HG03103 (cell line): Measurements from ENCODE around the gene CCDC172.
"Not testable (repeated sequence)": the region's sequence is repeated elsewhere in the genome, so short reads cannot be mapped to it uniquely, and the experiment has no call there.

Experiments used
- ATAC-seq: cut with Tn5 transposase; IDR thresholded peaks from one replicate; pipeline ENCODE4 v1.9.1; 2021; ENCODE audit warnings: low read depth; ENCODE audit not compliant: unreplicated experiment

Gene CCDC172

DNA sequence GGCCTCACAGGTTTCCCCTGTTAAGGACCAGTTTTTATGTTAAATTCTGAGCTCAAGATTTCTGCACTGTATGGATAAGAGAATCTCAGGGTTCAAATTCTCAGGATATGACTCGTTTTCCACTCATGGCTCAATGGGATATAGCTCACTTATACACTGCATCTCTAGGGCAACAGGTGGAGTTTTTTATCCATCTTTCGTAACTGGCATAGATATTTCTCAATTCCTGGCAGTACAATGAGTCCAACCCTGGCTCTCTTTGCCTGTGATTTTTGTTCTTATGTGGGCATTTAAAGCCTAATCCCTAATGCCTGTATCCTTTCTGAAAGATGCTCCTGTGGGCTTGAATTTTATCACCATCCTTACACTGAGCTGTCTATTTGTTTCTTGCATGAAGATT lies 7.6 kb downstream of the CCDC172 start:
- no peak for ATAC-seq

DNA sequence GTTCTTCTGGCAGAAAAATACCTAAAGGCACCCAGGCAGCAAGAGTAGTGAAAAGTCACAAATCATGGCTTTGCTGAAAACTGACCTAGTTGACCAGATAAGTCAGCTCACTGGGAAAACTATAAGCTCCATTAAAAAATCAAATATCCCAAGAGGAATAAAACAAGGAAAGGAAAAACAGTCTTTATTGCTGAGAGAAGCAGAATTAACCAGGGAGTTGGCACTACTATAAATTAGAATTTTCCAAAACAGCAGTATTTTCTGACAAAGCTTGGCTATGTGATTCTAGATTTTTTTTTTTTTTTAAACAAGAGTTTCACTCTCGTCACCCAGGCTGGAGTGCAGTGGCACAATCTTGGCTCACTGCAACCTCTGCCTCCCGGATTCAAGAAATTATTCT lies 12.6 kb downstream of the CCDC172 start:
- ATAC-seq, result no peak

DNA sequence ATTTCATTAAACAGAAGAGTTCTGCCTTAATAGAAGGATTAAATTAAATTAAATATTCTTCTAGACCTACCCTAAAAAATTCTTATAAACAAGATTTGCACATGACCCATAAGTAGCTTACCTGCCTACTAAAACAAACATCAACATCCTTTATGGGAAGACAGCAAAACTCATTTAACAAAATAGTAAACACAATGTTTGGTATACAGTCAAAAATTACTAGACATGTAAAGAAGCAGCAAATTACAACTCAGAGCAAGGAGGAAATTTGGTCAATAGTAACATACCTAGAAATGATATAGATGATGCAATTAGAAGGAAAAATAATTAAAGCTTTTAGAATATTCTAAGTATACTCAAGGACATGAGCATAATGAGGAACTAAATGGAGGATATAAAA lies 27.9 kb downstream of the CCDC172 start:
- ATAC-seq, result no peak

DNA sequence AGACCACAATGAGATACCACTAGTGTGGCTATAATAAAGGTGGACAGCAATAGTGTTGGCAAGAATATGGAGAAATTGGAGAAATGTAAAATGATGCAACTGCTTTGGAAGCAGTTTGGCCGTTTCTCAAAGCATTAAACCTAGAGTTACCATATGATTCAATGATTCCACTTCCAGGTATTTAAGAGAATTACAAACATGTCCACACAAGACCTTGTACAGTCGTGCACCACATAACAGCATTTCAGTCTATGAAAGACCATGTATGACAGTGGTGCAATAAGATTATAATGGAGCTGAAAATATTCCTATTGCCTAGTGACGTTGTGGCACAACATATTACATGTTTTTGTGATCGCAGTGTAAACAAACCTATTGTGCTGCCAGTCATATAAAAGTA lies 29.6 kb downstream of the CCDC172 start:
- ATAC-seq, result no peak

DNA sequence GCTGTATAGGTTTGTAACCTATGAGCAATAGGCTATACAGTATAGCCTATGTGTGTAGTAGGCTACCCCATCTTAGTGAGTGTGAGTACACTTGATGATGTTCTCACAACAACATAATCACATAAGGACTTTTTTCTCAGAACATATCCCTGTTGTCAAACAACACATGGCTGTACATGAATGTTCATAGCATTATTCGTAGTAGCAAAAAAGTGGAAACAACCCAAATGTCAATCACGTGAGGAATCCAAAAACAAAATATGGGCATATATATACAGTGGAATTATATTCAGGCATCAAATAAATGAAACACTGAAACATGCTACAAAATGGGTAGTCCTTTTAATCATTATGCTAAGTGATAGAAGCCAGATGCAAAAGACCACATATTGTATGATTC lies 31.1 kb downstream of the CCDC172 start:
- no peak for ATAC-seq

DNA sequence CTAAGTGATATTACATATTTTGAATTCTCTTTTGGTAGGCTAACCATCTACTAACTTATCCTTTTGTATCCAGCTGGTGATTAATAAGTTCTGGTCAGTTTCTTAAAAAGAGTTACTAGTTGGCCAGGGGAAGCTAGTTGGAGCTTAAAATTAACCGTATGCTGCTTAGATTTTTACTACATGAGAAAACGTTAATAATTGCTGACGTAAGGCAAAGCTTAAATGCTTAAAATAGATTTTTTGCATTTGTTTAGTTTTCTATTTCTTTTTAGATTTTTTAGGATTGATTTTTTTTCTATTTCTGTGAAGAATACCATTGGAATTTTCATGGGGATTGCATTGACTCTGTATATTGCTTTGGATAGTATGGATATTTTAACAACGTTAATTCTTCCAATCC lies 32.6 kb downstream of the CCDC172 start:
- no peak for ATAC-seq

DNA sequence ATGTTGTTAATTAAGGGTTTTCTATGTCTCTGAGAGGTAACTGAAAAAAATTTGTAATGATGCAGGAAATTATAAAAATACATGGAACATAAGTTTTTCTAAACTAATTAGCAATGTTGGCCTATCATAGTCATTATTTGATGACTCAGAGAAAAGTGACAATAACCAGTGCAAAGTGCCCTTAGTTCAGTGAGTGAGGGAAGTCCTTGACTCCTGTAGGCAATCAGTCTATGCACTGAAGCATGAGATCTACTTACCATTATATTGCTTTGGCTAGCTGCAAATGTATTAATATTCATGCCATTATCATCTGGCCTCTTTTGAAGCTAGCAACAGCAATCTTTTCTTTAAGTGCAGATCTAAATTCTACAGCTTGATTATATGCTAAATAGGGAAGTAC lies 40.6 kb downstream of the CCDC172 start:
- no peak for ATAC-seq

DNA sequence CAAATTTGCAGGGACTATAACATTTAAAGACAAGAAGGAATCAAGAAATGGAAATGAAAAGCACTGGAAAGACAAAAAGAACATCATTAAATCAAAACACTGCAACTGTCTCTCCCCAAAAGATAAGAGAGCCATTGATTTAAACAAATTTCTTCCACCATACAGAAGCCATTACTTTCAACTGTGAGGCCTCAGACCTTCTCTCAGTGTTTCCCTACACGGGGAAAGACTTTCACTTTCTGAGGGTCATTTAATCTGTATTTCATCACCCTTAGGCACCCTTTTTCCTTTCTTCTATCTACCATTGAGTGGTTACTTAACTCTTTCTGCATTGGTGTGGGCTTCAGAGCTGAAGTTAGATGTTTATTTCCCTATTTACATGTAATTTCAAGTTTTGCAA lies 47.5 kb downstream of the CCDC172 start:
- no peak for ATAC-seq

DNA sequence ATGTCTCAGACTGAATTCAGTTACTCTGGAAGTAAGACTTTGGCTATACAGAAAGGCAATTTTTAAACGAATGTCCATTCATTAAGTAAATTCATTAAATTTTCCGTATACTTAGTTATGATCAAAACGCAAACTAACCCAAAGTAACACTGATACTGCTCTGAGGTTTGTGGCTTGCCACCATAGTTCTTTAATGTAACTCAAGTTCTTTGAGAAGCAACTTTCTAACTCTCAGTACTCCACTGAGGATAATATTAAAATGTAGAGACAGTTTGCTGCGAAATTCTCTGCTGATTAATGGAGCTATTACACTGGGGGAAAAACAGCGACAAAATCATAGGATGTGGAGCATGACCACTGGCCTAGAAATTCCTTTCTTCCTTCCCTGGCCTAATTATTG lies 58.0 kb downstream of the CCDC172 start:
- ATAC-seq, result no peak

DNA sequence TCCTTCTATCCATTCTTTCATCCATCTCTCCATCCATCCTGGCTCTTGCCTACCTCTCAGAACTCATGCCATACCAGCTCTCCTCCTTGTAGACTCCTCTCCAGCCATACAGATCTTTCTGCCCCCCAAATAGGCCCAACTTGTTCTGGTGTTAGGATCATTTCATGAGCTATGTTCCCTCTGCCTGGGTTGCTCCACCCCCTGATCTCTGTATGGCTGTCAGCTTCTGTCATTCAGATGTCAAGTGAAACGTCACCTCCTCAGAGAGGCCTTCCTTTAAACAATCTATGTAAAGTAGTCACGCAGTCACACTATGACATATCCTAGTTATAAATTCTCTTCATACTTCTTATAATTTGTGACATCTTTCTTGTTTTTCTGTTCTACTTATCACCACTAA lies 61.1 kb downstream of the CCDC172 start:
- no peak for ATAC-seq

DNA sequence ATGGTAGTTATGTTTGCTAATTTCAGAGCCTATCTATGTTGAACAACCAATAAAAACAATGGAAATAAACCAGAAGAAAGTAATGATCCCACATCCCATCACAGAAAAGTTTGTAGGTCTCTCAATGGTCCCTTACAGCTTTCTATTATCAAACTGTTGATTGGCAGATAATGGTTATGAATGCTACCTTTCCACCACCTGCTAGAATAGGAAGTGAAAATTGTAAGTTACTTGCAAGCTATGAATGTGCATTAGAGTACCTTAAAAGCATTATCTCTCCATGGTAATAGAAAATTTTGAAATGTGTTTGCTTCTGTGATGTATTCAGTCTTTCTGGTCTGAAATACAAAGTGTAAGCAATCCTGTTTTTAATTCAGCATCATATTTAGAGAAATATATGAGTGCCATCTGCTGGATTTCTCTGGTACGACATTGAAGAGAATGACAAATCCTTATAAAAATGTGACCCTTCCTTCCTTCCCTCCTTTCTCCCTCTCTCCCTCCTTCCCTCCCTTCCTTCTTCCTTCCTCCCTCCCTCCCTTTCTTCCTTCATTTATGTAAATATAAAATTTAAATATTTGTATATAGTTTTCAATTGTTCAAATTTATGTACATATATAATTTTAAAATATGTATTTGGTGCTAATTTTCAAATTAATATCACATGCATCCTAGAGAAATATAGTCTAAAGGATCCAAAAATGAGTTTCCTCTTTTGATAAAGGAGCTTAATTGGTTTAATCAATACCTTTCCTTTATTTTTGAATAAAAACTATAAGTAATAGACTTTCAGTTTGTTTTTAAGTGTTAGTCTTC lies 62.0 kb downstream of the CCDC172 start:
- no peak for ATAC-seq

DNA sequence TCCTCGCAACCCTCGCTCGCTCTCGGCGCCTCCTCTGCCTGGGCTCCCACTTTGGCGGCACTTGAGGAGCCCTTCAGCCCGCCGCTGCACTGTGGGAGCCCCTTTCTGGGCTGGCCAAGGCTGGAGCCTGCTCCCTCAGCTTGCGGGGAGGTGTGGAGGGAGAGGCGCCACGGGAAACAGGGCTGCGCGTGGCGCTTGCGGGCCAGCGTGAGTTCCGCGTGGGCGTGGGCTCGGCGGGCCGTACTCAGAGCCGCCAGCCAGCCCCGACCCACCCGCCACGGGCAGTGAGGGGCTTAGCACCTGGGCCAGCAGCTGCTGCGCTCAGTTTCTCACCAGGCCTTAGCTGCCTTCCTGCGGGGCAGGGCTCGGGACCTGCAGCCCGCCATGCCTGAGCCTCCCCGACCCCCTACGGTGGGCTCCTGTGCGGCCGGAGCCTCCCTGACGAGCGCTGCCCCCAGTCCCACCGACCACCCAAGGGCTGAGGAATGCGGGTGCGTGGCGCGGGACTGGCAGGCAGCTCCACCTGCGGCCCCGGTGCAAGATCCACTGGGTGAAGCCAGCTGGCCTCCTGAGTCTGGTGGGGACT lies 69.1 kb downstream of the CCDC172 start:
- not testable (repeated sequence) for ATAC-seq

DNA sequence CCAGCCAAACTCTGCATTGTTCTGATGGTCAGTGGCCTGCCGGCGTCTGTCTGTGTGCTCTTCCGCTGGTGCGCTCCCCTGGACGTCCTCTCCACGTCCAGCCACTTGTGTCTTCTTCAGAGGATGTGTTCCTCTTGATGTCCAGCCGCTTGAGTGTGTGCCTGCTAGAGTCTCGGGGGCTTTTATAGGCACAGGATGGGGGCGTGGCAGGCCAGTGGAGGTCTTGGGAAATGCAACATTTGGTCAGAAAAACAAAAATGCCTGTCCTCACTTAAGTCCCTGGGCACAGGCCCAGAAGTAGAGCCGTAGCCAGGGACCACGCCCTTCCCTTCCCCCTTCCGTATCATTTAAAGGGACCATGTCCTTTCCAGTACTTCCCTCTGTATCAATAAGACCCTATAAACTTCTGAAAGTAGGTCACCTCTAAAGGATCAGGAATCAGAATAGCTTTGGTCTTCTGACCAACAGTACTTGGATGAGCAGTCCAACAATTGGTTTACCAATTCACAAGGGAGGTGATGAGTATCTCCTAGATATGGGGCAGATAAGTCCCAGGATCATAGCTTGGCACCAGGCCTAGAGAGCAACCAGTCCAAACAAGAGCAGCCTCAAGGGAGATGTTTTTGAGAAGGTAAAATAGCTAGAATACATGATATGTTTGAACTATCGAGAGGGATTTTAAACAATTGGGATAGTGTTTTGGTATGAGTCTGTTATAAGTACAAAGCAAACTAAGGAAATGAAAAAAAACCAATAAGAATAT lies 71.2 kb downstream of the CCDC172 start:
- no peak for ATAC-seq

DNA sequence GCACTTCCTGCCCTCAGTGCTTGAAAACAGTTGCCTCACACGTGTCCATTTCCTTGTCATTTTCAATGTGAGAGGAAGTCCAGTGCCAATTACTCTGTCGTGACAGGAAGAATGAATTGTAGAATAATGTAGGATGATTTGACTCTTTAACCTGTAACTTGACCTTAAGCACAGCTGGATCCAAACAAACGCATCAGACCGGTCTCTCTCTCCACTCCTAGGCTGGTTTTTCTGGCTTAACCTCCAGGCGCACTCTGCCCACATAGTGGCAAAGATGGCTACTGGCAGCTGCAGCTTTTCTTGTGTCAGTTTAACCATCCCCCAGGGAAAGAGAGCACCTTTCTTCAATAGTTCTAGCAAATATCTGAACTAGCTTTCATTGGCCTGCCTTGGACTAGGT lies 74.0 kb downstream of the CCDC172 start:
- ATAC-seq, result no peak

DNA sequence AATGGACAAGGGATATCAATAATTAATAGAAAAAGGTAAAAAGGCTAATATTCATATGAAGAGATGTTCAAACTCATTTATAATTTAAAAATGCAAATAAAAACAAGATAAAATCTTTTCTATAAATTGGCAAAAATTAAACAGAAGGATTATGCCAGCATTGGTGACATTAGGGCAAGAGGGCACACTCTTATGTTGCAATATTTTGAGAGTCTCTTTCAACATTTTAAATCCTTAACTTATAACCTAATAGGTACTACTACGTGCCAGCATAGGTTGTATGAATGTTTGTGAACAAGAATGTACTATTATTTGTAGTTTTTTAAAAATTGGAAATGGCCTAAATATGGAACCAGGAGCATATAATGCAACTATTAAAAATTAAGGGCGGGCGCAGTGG lies 78.6 kb downstream of the CCDC172 start:
- no peak for ATAC-seq

DNA sequence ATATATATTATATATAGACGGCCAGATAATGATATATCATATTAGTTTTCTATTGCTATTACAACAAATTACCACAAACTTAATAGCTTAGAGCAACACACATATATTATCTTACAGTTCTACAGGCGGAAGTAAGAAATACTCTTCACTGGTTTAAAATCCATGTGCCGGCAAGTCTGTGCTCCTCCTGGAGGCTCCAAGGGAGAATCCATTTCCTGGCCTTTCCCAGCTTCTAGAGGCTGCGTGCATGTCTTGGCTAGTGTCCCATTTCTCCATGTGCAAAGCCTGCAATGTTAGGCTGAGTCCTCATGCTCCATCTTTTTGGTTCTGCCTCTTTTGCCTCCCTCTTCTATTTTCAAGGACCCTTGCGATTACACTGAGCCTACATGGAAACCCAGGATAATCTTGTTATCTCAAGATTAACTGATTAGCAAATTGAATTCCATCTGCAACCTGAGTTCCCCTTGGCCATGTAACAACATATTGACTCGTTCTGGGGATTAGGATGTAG lies 79.5 kb downstream of the CCDC172 start:
- no peak for ATAC-seq

DNA sequence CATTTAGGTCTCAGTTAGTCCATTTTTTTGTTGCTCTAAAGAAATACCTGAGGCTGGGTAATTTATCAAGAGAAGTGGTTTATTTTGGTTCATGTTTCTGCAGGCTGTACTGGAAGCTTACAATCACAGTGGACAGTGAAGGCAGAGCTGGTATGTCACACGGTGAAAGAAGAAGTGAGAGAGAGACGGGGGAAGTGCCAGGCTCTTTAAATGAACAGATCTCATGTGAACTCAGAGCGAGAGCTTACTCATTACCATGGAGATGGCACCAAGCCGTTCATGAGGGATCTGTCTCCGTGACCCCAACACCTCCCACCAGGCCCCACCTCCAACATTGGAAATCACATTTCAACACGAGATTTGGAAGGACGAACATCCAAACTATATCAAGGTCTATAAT lies 84.5 kb downstream of the CCDC172 start:
- peak; percentile 90 for ATAC-seq

DNA sequence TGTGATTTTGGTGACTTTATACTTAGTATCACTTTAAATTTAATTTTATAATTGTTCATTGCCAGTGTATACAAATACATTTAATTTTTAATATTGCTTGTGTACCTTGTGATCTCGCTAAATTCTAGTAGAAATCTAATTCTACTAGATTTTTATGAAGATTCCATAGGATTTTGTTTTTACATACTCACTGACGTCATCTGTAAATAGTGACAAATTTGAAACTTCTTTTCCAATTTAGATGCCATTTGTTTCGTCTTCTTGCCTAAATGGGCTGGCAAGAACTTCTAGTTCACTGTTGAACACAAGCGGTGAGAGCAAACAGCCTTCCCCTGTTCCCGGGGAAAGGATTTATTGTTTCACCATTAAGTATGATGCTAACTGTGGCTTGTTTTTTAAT lies 86.1 kb downstream of the CCDC172 start:
- ATAC-seq, result no peak

DNA sequence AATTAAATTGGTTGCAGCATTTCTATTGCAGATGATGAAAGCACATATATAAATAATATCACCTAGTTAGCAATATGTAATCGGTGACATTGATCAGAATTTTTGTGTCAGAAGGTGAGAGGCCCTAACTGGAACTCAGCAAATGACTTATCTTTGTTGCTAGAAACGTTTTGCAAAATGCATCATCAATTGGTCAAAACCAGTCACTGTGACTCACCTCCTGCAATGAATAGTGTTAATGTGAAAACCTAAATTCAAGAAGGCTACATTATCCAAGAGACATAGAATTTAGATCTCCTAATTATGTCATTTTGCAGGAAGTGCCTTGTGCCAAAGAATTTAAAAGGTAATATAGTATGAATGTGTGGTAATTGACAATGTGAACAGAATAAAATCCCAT lies 93.6 kb downstream of the CCDC172 start:
- no peak for ATAC-seq

DNA sequence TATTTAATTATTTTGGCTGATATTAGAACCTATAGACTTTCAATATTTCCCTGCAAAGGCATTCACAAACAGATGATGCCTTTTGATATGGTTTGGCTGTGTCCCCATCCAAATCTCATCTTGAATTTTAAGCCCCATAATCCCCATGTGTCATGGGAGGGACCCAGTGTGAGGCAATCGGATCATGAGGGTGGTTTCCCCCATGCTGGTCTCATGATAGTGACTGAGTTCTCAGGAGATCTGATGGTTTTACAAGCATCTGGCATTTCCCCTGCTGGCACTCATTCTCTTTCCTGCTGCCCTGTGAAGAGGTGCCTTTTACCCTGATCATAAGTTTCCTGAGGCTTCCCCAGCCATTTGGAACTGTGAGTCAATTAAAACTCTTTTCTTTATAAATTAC lies 94.1 kb downstream of the CCDC172 start:
- no peak for ATAC-seq

DNA sequence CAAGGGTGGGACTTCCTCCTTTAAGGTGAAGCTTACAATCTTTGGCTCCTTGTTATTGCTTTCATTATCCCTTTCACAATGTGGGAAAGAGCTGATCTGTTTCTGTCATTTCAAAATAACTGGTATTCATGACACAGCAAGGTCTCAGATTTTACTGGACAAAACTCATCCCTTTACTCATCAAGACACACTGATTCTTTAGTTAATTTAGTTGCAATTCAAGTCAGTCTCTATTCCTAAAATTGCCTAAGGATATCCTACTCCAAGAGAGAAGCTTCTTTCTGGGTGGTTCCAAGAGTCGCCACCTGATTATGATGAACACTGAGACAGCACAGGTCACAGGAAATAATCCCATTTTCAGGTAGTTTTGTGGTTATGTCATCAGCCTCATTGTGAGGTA lies 97.6 kb downstream of the CCDC172 start:
- ATAC-seq, result no peak

DNA sequence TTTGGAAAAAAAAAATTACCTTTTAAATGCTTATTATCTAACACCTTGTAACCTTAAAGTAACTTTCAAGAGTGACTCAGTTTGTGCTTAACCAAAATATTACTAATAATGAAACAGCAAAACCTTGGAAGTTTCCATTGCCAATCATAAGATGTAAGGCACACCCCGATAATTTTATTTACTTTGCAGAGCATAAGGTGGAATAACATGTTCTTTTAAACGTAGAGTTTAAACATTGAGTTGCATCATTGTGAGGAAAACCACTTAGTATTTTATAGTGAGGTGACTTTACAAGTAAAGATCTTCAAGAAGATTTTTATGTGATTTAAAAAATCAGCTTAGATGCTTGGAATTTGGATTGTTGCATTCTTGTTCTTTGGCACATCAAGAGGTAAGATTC lies 103.4 kb downstream of the CCDC172 start, which contains the start of gene PNLIPRP3:
Gene PNLIPRP3 (plus strand): TSS at position 177 of the 400 bp plus-strand sequence. CDS start 166 bp downstream, at position 343.
- ATAC-seq, result no peak
